ENCODE results near the gene TNIP1.

The TNIP1 gene

GRCh38 chr5:151106509-151106908 lies 25.7 kb upstream of the TNIP1 start:
- no peak for DNase-seq (ENCODE audit: low read depth)
- H3K4me3 ChIP-seq (ENCODE audit: low read depth, low read length) = no peak overlapping the region
- no peak for TF ChIP-seq CTCF (IDR thresholded peaks at IDR 0.05; ENCODE audit: control insufficient read depth, extremely low read depth, insufficient read depth)

- no peak for TF ChIP-seq CTCF (IDR thresholded peaks at IDR 0.05; ENCODE audit: control insufficient read depth, extremely low read depth, insufficient read depth)
- H3K4me3 ChIP-seq (ENCODE audit: low read depth, low read length) = no peak overlapping the region
- no peak for DNase-seq (ENCODE audit: low read depth)
Measured at GRCh38 chr5:151106043-151106442, 25.2 kb upstream of the TNIP1 start.

DNA sequence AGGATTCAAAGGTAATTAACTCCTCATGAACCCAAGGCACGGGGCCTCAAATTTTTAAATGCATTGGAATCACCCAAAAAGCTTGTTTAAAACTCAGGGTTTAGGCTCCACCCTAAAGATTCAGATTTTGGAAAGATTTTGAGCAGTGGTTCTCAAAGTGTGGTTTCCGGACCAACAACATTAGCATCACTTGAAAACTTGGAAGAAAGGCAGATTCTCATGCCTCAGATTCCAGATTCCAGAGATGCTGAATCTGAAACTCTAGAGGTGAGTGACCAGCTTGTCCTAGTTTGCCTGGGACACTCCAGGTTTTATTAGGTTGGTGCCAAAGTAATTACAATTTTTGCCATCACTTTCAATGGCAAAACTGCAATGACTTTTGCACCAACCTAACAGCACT lies 24.7 kb upstream of the TNIP1 start:
- H3K4me3 ChIP-seq (ENCODE audit: low read depth, low read length) = no peak overlapping the region
- no peak for DNase-seq (ENCODE audit: low read depth)
- TF ChIP-seq CTCF (IDR thresholded peaks at IDR 0.05; ENCODE audit: control insufficient read depth, extremely low read depth, insufficient read depth) = no peak

GRCh38 chr5:151104795-151105194 lies 24.0 kb upstream of the TNIP1 start:
- no peak for TF ChIP-seq CTCF (IDR thresholded peaks at IDR 0.05; ENCODE audit: control insufficient read depth, extremely low read depth, insufficient read depth)
- no peak overlapping the region for H3K4me3 ChIP-seq (ENCODE audit: low read depth, low read length)
- DNase-seq (ENCODE audit: low read depth) = no peak

GRCh38 chr5:151101746-151102145 lies 20.9 kb upstream of the TNIP1 start:
- no peak for TF ChIP-seq CTCF (IDR thresholded peaks at IDR 0.05; ENCODE audit: control insufficient read depth, extremely low read depth, insufficient read depth)
- H3K4me3 ChIP-seq (ENCODE audit: low read depth, low read length) = no peak overlapping the region
- no peak for DNase-seq (ENCODE audit: low read depth)

GRCh38 chr5:151101151-151101550 lies 20.3 kb upstream of the TNIP1 start:
- TF ChIP-seq CTCF (IDR thresholded peaks at IDR 0.05; ENCODE audit: control insufficient read depth, extremely low read depth, insufficient read depth) = no peak
- no peak for DNase-seq (ENCODE audit: low read depth)
- H3K4me3 ChIP-seq (ENCODE audit: low read depth, low read length) = no peak overlapping the region

GRCh38 chr5:151100681-151101080 lies 19.8 kb upstream of the TNIP1 start:
- no peak overlapping the region for H3K4me3 ChIP-seq (ENCODE audit: low read depth, low read length)
- DNase-seq (ENCODE audit: low read depth) = no peak
- TF ChIP-seq CTCF (IDR thresholded peaks at IDR 0.05; ENCODE audit: control insufficient read depth, extremely low read depth, insufficient read depth) = no peak

Data from LNCaP clone FGC (cell line).